ENCODE results near the gene IFI44. TPM values are rescaled to one million over a fixed set of nuclear protein-coding genes. Genes with fewer than 3 reads are reported as not detected.

The IFI44 gene
- total RNA-seq, 2 donors from 2014 or later = 22.8 to 25.8 TPM

- ATAC-seq (replicated peaks) = no peak
- no peaks in the 10 kb centered on the region for H3K4me1 Mint-ChIP-seq
- peaks cover 14% of the 10 kb centered on the region for H3K27me3 Mint-ChIP-seq
- H3K4me3 Mint-ChIP-seq = no peak overlapping the region
- peaks cover 14% of the 10 kb centered on the region for H3K9me3 Mint-ChIP-seq
- no peaks in the 10 kb centered on the region for H3K36me3 Mint-ChIP-seq (ENCODE audit: low read depth)
- H3K27ac Mint-ChIP-seq = no peak overlapping the region
Observed at GRCh38 chr1:78702426-78702825, 52.8 kb downstream of the IFI44 start.

- no peak overlapping the region for H3K4me3 Mint-ChIP-seq
- H3K36me3 Mint-ChIP-seq (ENCODE audit: low read depth) = no peaks in the 10 kb centered on the region
- peaks cover 14% of the 10 kb centered on the region for H3K9me3 Mint-ChIP-seq
- no peak overlapping the region for H3K27ac Mint-ChIP-seq
- ATAC-seq (replicated peaks) = no peak
- no peaks in the 10 kb centered on the region for H3K4me1 Mint-ChIP-seq
- H3K27me3 Mint-ChIP-seq = peaks cover 14% of the 10 kb centered on the region
Observed at GRCh38 chr1:78703806-78704205, 54.2 kb downstream of the IFI44 start.

- Mint-ChIP-seq H3K27ac (no peak overlapping the region), H3K4me1 (no peaks in the 10 kb centered on the region)
Observed at GRCh38 chr1:78712467-78713051, 62.9 kb downstream of the IFI44 start.

GRCh38 chr1:78713297-78713696, 63.7 kb downstream of the IFI44 start:
- Mint-ChIP-seq H3K4me3 (no peak overlapping the region), H3K4me1 (no peaks in the 10 kb centered on the region), H3K36me3 (ENCODE audit: low read depth) (no peaks in the 10 kb centered on the region), H3K27ac (no peak overlapping the region), H3K27me3 (no peaks in the 10 kb centered on the region), H3K9me3 (no peaks in the 10 kb centered on the region)
- ATAC-seq (replicated peaks) = no peak

More at GRCh38 chr1:78712467-78713051, 62.9 kb downstream of the IFI44 start:
- Mint-ChIP-seq H3K27me3 (no peaks in the 10 kb centered on the region), H3K9me3 (no peaks in the 10 kb centered on the region), H3K4me3 (no peak overlapping the region), H3K36me3 (ENCODE audit: low read depth) (no peaks in the 10 kb centered on the region)
- ATAC-seq (replicated peaks) = no peak

Other genes starting within 250 kb of the IFI44 start
- not detected for gene PTGFR, start 158.9 kb upstream of the IFI44 start, total RNA-seq
- 1 to 10 TPM; 3.4 to 4.1 TPM for gene IFI44L, start 29.4 kb upstream of the IFI44 start, total RNA-seq